AG08395 (cell line): ENCODE results near the gene LPIN1.
A peak's percentile ranks its signal among the peaks of the same experiment; 100 is the strongest.
"Not testable (repeated sequence)": the region's sequence is repeated elsewhere in the genome, so short reads cannot be mapped to it uniquely, and the experiment has no call there.

ENCODE experiments used
- DNase-seq: peaks from one replicate; pipeline ENCODE4 v3.0.0; 2012; ENCODE audit warnings: mixed read lengths, low spot score

Gene LPIN1

GRCh38 chr2:11810237-11810977 is 64.0 kb downstream of the LPIN1 start:
- DNase-seq, result no peak

- DNase-seq, result peak; percentile 39
Observed at GRCh38 chr2:11811036-11811654, 64.7 kb downstream of the LPIN1 start.

- no peak for DNase-seq
Observed at GRCh38 chr2:11812466-11813248, 66.2 kb downstream of the LPIN1 start.

- not testable (repeated sequence) for DNase-seq
Observed at GRCh38 chr2:11813345-11813744, 66.9 kb downstream of the LPIN1 start.

GRCh38 chr2:11813951-11814350 is 67.5 kb downstream of the LPIN1 start:
- no peak for DNase-seq

- no peak for DNase-seq
Observed at GRCh38 chr2:11814979-11815510, 68.6 kb downstream of the LPIN1 start.

GRCh38 chr2:11816935-11817334 is 70.5 kb downstream of the LPIN1 start:
- DNase-seq, result not testable (repeated sequence)

- DNase-seq, result no peak
Observed at GRCh38 chr2:11819235-11819729, 72.8 kb downstream of the LPIN1 start.

GRCh38 chr2:11820650-11821049 is 74.2 kb downstream of the LPIN1 start:
- DNase-seq, result no peak

- no peak for DNase-seq
Observed at GRCh38 chr2:11821705-11822104, 75.3 kb downstream of the LPIN1 start.

GRCh38 chr2:11822359-11822745 is 75.9 kb downstream of the LPIN1 start:
- not testable (repeated sequence) for DNase-seq

GRCh38 chr2:11822746-11823451 is 76.5 kb downstream of the LPIN1 start:
- no peak for DNase-seq

- DNase-seq, result no peak
Observed at GRCh38 chr2:11824901-11825828, 78.7 kb downstream of the LPIN1 start.

GRCh38 chr2:11827547-11827946 is 81.1 kb downstream of the LPIN1 start:
- DNase-seq, result no peak

GRCh38 chr2:11828933-11829323 is 82.5 kb downstream of the LPIN1 start:
- DNase-seq, result no peak

- peak; percentile 53 for DNase-seq
Observed at GRCh38 chr2:11829324-11829946, 83.0 kb downstream of the LPIN1 start.

GRCh38 chr2:11829947-11830707 is 83.7 kb downstream of the LPIN1 start:
- DNase-seq, result peak; percentile 93

- no peak for DNase-seq
Observed at GRCh38 chr2:11830708-11831301, 84.4 kb downstream of the LPIN1 start.

- no peak for DNase-seq
Observed at GRCh38 chr2:11831415-11831814, 85.0 kb downstream of the LPIN1 start.
